Endothelial cell of umbilical vein (primary cell): ENCODE data around the gene MYH9.

Source experiments
- CTCF ChIP-seq, 2 donors: IDR thresholded peaks; 1 replicate in 1 of 2; 2 replicates in 1 of 2; pipeline ENCODE4 v1.5.1; 2011; ENCODE audit warnings: low read length in 2 of 2, mild to moderate bottlenecking in 2 of 2, moderate library complexity in 2 of 2, control low read depth in 1 of 2, inconsistent platforms in 1 of 2, low read depth in 1 of 2; ENCODE audit not compliant: insufficient read depth in 1 of 2; ENCODE audit errors: extremely low read depth in 1 of 2
- EZH2 ChIP-seq: IDR thresholded peaks from 2 replicates; pipeline ENCODE4 v1.6.1; 2012; ENCODE audit warnings: borderline replicate concordance, low read depth, mild to moderate bottlenecking, moderate library complexity, low read length, inconsistent platforms; ENCODE audit not compliant: severe bottlenecking
- FOS ChIP-seq: IDR thresholded peaks from 2 replicates; pipeline ENCODE4 v1.6.1; 2011; ENCODE audit warnings: mild to moderate bottlenecking, low read length, moderate library complexity, borderline replicate concordance; ENCODE audit not compliant: insufficient read depth
- POLR2A ChIP-seq: IDR thresholded peaks from 2 replicates; pipeline ENCODE4 v1.6.1; 2012; ENCODE audit warnings: low read depth, mild to moderate bottlenecking, control low read depth, low read length
- POLR2AphosphoS5 ChIP-seq: IDR thresholded peaks from 2 replicates; pipeline ENCODE4 v1.6.1; 2012; ENCODE audit warnings: low read depth, mild to moderate bottlenecking, control low read depth, low read length, moderate library complexity; ENCODE audit not compliant: insufficient read depth

DNA sequence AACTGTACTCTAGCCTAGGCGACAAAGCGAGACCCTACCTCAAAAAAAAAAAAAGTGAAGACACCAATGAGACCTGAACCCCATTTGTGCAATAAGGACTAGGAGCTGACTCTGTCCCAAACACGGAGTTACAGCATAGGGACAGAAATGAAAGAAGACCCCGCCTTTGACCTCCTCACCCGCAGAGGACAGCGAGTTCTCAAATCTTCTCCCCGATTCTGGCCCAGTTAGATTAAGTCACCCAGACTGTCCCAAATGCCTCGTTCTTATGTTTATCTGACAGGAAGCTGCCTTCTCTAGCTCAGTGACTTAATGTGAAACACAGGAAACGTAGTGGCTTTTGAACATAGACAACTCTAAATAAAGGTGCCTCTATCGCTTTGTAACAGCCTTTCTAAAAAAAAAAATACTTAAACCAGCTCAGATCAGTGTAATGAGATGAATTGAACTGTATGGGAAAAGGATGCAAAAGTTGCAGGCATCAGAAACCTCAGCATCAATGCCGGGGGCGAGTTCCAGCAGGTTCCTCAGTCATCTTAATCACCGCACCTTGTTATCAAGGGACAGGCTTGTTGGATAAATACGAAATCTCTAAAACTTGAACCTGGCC, 10.6 kb downstream of the MYH9 start:
- no peak for TF ChIP-seq POLR2AphosphoS5
- no peak for TF ChIP-seq EZH2
- no peak for TF ChIP-seq CTCF (IDR thresholded peaks at IDR 0.05; ENCODE audit: extremely low read depth in 1 of 2, insufficient read depth in 1 of 2, low read depth in 1 of 2, low read length in 2 of 2)
- no peak for TF ChIP-seq POLR2A
- TF ChIP-seq FOS: no peak
